Liver (tissue), 9 donors: ENCODE measurements around the gene IRF6. TPM values are rescaled to one million over a fixed set of nuclear protein-coding genes. Genes with fewer than 3 reads are reported as not detected.

Experiments used
- DNase-seq: peaks from one replicate; pipeline ENCODE4 v3.0.0-alpha.2; 2017; ENCODE audit warnings: low spot score
- H3K27ac ChIP-seq, 2 donors: one replicate each; pipeline ENCODE4 v1.7.0; 2013; ENCODE audit warnings: inconsistent platforms in 2 of 2, low read length in 2 of 2, control low read depth in 1 of 2, low read depth in 1 of 2, mild to moderate bottlenecking in 1 of 2
- H3K27me3 ChIP-seq, 4 donors: one replicate each; pipeline versions ENCODE4 v1.6.1 to v1.7.0; 2013; ENCODE audit warnings: low read length in 3 of 4, inconsistent platforms in 1 of 4, mild to moderate bottlenecking in 1 of 4, moderate library complexity in 1 of 4; ENCODE audit not compliant: control insufficient read depth in 4 of 4, insufficient read depth in 4 of 4
- H3K36me3 ChIP-seq, 4 donors: one replicate each; pipeline versions ENCODE4 v1.6.1 to v1.7.0; 2013; ENCODE audit warnings: low read length in 3 of 4, mild to moderate bottlenecking in 3 of 4, low read depth in 1 of 4, moderate library complexity in 1 of 4; ENCODE audit not compliant: control insufficient read depth in 4 of 4, insufficient read depth in 3 of 4
- H3K4me1 ChIP-seq, 4 donors: one replicate each; pipeline versions ENCODE4 v1.6.1 to v1.7.0; 2013; ENCODE audit warnings: low read length in 3 of 4, mild to moderate bottlenecking in 3 of 4, moderate library complexity in 1 of 4; ENCODE audit not compliant: control insufficient read depth in 4 of 4, insufficient read depth in 4 of 4
- H3K4me3 ChIP-seq, 3 donors: one replicate each; pipeline versions ENCODE4 v1.6.1 to v1.7.0; 2013; ENCODE audit warnings: low read length in 3 of 3, control low read depth in 1 of 3, low read depth in 1 of 3, mild to moderate bottlenecking in 1 of 3
- H3K9ac ChIP-seq, 2 donors: one replicate each; pipeline ENCODE4 v1.7.0; 2013; ENCODE audit warnings: low read length in 2 of 2, mild to moderate bottlenecking in 2 of 2, moderate library complexity in 2 of 2, control low read depth in 1 of 2, low read depth in 1 of 2
- H3K9me3 ChIP-seq, 4 donors: one replicate each; pipeline versions ENCODE4 v1.6.1 to v1.7.0; 2013; ENCODE audit warnings: low read length in 3 of 4; ENCODE audit not compliant: control insufficient read depth in 4 of 4
- ATF3 ChIP-seq: IDR thresholded peaks from 2 replicates; pipeline ENCODE4 v1.6.1; 2016; ENCODE audit warnings: antibody characterized with exemption
- FOXA1 ChIP-seq: IDR thresholded peaks from 2 replicates; pipeline ENCODE4 v1.6.1; 2016; ENCODE audit warnings: antibody characterized with exemption
- FOXA2 ChIP-seq: IDR thresholded peaks from 2 replicates; pipeline ENCODE4 v1.6.1; 2016; ENCODE audit warnings: antibody characterized with exemption
- GABPA ChIP-seq, 2 donors: IDR thresholded peaks in 1 of 2; conservative IDR thresholded peaks in 1 of 2; 2 replicates each; pipeline ENCODE4 v1.6.1; 2016; ENCODE audit warnings: antibody characterized with exemption in 2 of 2, mild to moderate bottlenecking in 1 of 2, moderate library complexity in 1 of 2
- HNF4A ChIP-seq, 2 donors: conservative IDR thresholded peaks; 2 replicates each; pipeline ENCODE4 v1.6.1; 2016; ENCODE audit warnings: antibody characterized with exemption in 2 of 2, mild to moderate bottlenecking in 2 of 2
- HNF4G ChIP-seq: IDR thresholded peaks from 2 replicates; pipeline ENCODE4 v1.6.1; 2016; ENCODE audit warnings: antibody characterized with exemption
- JUND ChIP-seq, 2 donors: IDR thresholded peaks; 2 replicates each; pipeline ENCODE4 v1.6.1; 2016; ENCODE audit warnings: antibody characterized with exemption in 2 of 2
- NR2F2 ChIP-seq: IDR thresholded peaks from 2 replicates; pipeline ENCODE4 v1.6.1; 2016; ENCODE audit warnings: antibody characterized with exemption
- RAD21 ChIP-seq, 2 donors: IDR thresholded peaks; 2 replicates each; pipeline ENCODE4 v1.6.1; 2016; ENCODE audit warnings: antibody characterized with exemption in 2 of 2, mild to moderate bottlenecking in 2 of 2
- REST ChIP-seq: IDR thresholded peaks from 2 replicates; pipeline ENCODE4 v1.6.1; 2016; ENCODE audit warnings: antibody characterized with exemption, mild to moderate bottlenecking
- RXRA ChIP-seq, 2 donors: IDR thresholded peaks; 2 replicates each; pipeline ENCODE4 v1.6.1; 2017 to 2018; ENCODE audit warnings: antibody characterized with exemption in 2 of 2, mild to moderate bottlenecking in 1 of 2
- SP1 ChIP-seq: IDR thresholded peaks from 2 replicates; pipeline ENCODE4 v1.6.1; 2018; ENCODE audit warnings: antibody characterized with exemption, mild to moderate bottlenecking
- TAF1 ChIP-seq: conservative IDR thresholded peaks from 2 replicates; pipeline ENCODE4 v1.6.1; 2016; ENCODE audit warnings: antibody characterized with exemption, mild to moderate bottlenecking
- YY1 ChIP-seq: IDR thresholded peaks from 2 replicates; pipeline ENCODE4 v1.6.1; 2016; ENCODE audit warnings: antibody characterized with exemption, mild to moderate bottlenecking
- WGBS: extraction: QIAGEN DNeasy Blood & Tissue Kit; methylation state at CpG from one replicate; pipeline ENCODE4 v1.1.7; 2013; 5-methylcytosine and 5-hydroxymethylcytosine counted together
- polyA plus RNA-seq, 2 donors: library from polyadenylated mRNA; stranded (reverse) in 1 of 2; unstranded in 1 of 2; fragments of 200-250 nt in 1 of 2; fragments of >200 nt in 1 of 2; fragmentation: Nextera tagmentation in 1 of 2; extraction: Ambion mirVana in 1 of 2; gene quantifications; one replicate each; pipeline versions ENCODE4 v1.2.1 to v1.2.3, GENCODE V29; 2013 to 2015
- total RNA-seq, 2 donors: library from RNA; depleted of rRNA; stranded (reverse); fragments of >200 nt; gene quantifications; one replicate each; pipeline ENCODE4 v1.2.3, GENCODE V29; 2014
- TF ChIP-seq, protein P1 (sequence below): fragments of 150-350 bp; IDR thresholded peaks from 2 replicates; pipeline ENCODE4 v1.5.1; 2017; ENCODE audit warnings: improper control_type of control experiment, low read depth, low read length; ENCODE audit not compliant: missing input control
- donor health status: healthy.
- donor health status: healthy.
- donor health status: healthy.
- donor health status: healthy.
- donor health status: healthy.

IRF6 gene
- total and polyA plus RNA-seq, 4 donors = 0.51 to 29.3 (median 14.3) TPM

DNA sequence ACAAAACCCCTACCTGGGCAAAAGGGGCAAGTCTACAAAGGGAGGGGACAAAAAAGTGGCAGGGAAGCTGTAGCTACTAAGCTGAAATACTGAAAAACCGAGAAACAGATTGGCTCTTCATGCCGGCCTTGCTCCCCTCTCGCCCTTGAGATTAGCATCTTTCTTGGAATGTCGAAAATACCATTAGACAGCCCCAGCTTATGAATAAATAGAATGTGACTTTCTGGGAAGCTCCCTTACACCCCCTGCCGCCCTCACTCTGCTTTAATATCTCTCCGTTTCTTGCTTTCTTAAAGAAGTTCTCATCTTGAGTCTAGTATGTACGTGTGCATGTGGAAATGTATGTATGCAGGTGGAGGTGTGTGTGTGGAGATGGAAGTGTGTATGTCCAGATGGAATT, 36.0 kb downstream of the IRF6 start:
- TF ChIP-seq GABPA (IDR thresholded peaks at IDR 0.05 in 1 of 2, conservative IDR thresholded peaks at IDR 0.05 in 1 of 2) (no peak), REST (no peak), JUND (IDR thresholded peaks at IDR 0.05) (no peak), FOXA2 (no peak), RAD21 (IDR thresholded peaks at IDR 0.05) (no peak), YY1 (no peak), NR2F2 (no peak), SP1 (no peak), ATF3 (no peak), TAF1 (no peak), RXRA (IDR thresholded peaks at IDR 0.05) (no peak), HNF4A (conservative IDR thresholded peaks at IDR 0.05) (no peak), HNF4G (no peak), FOXA1 (no peak)
- TF ChIP-seq, protein P1, sequence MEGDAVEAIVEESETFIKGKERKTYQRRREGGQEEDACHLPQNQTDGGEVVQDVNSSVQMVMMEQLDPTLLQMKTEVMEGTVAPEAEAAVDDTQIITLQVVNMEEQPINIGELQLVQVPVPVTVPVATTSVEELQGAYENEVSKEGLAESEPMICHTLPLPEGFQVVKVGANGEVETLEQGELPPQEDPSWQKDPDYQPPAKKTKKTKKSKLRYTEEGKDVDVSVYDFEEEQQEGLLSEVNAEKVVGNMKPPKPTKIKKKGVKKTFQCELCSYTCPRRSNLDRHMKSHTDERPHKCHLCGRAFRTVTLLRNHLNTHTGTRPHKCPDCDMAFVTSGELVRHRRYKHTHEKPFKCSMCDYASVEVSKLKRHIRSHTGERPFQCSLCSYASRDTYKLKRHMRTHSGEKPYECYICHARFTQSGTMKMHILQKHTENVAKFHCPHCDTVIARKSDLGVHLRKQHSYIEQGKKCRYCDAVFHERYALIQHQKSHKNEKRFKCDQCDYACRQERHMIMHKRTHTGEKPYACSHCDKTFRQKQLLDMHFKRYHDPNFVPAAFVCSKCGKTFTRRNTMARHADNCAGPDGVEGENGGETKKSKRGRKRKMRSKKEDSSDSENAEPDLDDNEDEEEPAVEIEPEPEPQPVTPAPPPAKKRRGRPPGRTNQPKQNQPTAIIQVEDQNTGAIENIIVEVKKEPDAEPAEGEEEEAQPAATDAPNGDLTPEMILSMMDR = no peak
- no peak overlapping the region for H3K9ac ChIP-seq
- H3K9me3 ChIP-seq = no peaks in the 10 kb centered on the region
- peak overlapping the region; percentile 55 to 63 for H3K27ac ChIP-seq
- H3K4me3 ChIP-seq = no peak overlapping the region
- peaks cover 0 to 1% (median 0%) of the 10 kb centered on the region in 4 donors for H3K4me1 ChIP-seq
- no peaks in the 10 kb centered on the region for H3K36me3 ChIP-seq
- WGBS = 78% methylated on average over 7 of the region's 7 CpGs
- DNase-seq = no peak
- H3K27me3 ChIP-seq = no peaks in the 10 kb centered on the region

DNA sequence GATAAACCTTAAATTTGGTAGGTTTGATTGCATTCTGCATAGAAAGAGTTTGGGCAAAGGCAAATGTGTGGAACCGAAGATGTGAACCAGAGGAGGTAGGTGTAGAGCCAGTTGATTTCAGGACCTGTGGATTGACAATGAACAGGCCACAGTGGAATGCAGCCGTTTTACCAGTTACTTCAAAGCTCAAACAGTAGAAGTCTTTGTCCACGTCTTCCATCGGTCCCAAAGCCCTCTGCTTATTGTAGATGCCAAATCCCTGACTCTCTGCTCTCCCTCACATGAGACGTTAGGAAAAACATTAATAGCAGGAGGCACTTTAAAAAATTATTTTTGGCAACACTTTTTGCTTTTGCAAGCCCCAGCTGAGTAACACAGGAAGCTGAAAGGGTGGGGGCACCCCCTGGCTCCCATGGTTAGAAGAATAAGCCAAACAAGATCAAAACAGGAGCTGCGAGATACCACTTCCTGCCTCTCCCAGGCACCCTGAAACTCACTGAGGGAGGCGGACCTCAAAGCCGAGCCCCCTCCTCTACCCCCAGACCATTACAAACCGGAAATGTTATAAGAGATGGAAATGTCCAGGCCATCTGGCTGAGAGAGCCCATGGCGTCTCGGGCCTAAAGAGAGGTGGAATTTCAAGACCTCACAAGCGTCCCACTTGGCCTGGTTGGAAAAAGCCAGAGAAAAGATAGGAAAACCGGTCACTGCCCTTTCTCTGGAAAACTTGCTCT, 36.6 kb downstream of the IRF6 start:
- TF ChIP-seq SP1 (peak; percentile 34), FOXA1 (no peak), GABPA (IDR thresholded peaks at IDR 0.05 in 1 of 2, conservative IDR thresholded peaks at IDR 0.05 in 1 of 2) (peak in 1 of 2 donors; percentile 23)
- 62% methylated on average over 13 of the region's 13 CpGs for WGBS
- peak overlapping the region; percentile 55 to 63 for H3K27ac ChIP-seq
- no peaks in the 10 kb centered on the region for H3K9me3 ChIP-seq
- DNase-seq = no peak
- H3K4me1 ChIP-seq = peaks cover 0 to 1% (median 0%) of the 10 kb centered on the region in 4 donors
- no peak overlapping the region for H3K9ac ChIP-seq
- no peaks in the 10 kb centered on the region for H3K27me3 ChIP-seq
- H3K4me3 ChIP-seq = peak overlapping the region in 1 of 3 donors; percentile 7
- no peaks in the 10 kb centered on the region for H3K36me3 ChIP-seq
